Cerebellar nuclear complex (tissue), 1 donor: ENCODE results near the gene CADM2.

Experiments
- DNase-seq, 2 experiments: peaks; one replicate each; lab custom pipeline; 2025; lab: John Stamatoyannopoulos, UW

Gene CADM2

GRCh38 chr3:85189731-85190130 is 230.9 kb downstream of the CADM2 start:
- no peak for DNase-seq

GRCh38 chr3:85193565-85193964 is 234.8 kb downstream of the CADM2 start:
- no peak for DNase-seq

GRCh38 chr3:85208650-85209049 is 249.9 kb downstream of the CADM2 start:
- DNase-seq, result peak in 1 of 2 experiments; percentile 13

- no peak for DNase-seq
Measured at GRCh38 chr3:85210540-85210939, 251.8 kb downstream of the CADM2 start.

GRCh38 chr3:85228966-85229365 is 270.2 kb downstream of the CADM2 start:
- no peak for DNase-seq

GRCh38 chr3:85244091-85244490 is 285.3 kb downstream of the CADM2 start:
- DNase-seq, result no peak

- DNase-seq, result no peak
Measured at GRCh38 chr3:85244519-85244918, 285.7 kb downstream of the CADM2 start.

GRCh38 chr3:85251766-85252165 is 293.0 kb downstream of the CADM2 start:
- DNase-seq, result no peak

GRCh38 chr3:85252686-85253085 is 293.9 kb downstream of the CADM2 start:
- DNase-seq, result no peak

- no peak for DNase-seq
Measured at GRCh38 chr3:85254738-85255137, 295.9 kb downstream of the CADM2 start.

- no peak for DNase-seq
Measured at GRCh38 chr3:85255949-85256348, 297.2 kb downstream of the CADM2 start.

- DNase-seq, result no peak
Measured at GRCh38 chr3:85258326-85258725, 299.5 kb downstream of the CADM2 start.

GRCh38 chr3:85258819-85259218 is 300.0 kb downstream of the CADM2 start:
- DNase-seq, result no peak

GRCh38 chr3:85259748-85260147 is 301.0 kb downstream of the CADM2 start:
- DNase-seq, result no peak

- DNase-seq, result no peak
Measured at GRCh38 chr3:85264381-85264780, 305.6 kb downstream of the CADM2 start.

- no peak for DNase-seq
Measured at GRCh38 chr3:85270488-85270887, 311.7 kb downstream of the CADM2 start.

- DNase-seq, result no peak
Measured at GRCh38 chr3:85271911-85272310, 313.1 kb downstream of the CADM2 start.

- no peak for DNase-seq
Measured at GRCh38 chr3:85288257-85288656, 329.5 kb downstream of the CADM2 start.

- no peak for DNase-seq
Measured at GRCh38 chr3:85297291-85297690, 338.5 kb downstream of the CADM2 start.

GRCh38 chr3:85298032-85298431 is 339.2 kb downstream of the CADM2 start:
- DNase-seq, result no peak

GRCh38 chr3:85303156-85303555 is 344.4 kb downstream of the CADM2 start:
- DNase-seq, result no peak

- no peak for DNase-seq
Measured at GRCh38 chr3:85304360-85304964, 345.7 kb downstream of the CADM2 start.

GRCh38 chr3:85312331-85312730 is 353.5 kb downstream of the CADM2 start:
- DNase-seq, result no peak

GRCh38 chr3:85313380-85313779 is 354.6 kb downstream of the CADM2 start:
- DNase-seq, result no peak

- no peak for DNase-seq
Measured at GRCh38 chr3:85316252-85316651, 357.5 kb downstream of the CADM2 start.
